Panc1 (cell line): ENCODE data around the gene DCAF15. TPM values are rescaled to one million over a fixed set of nuclear protein-coding genes. Genes with fewer than 3 reads are reported as not detected.
A peak's percentile ranks its signal among the peaks of the same experiment; 100 is the strongest.

Experiments used
- ATAC-seq: fragments of 200-7000 bp; cut with Tn5 transposase; 2 replicates; pipeline ENCODE4 v1.9.1; 2020; ENCODE audit warnings: mild to moderate bottlenecking, moderate library complexity
- BruUV-seq: library from RNA; stranded (reverse); fragments of 400-500 nt; replicated peaks from 2 replicates; lab custom pipeline; 2021; lab: Mats Ljungman, UMichigan
- CTCF ChIA-PET: fragments of 300-600 bp; sonication (Branson Sonifier 250); formaldehyde crosslinking; loops from one replicate; lab custom pipeline; 2022; ENCODE audit warnings: antibody characterized with exemption; lab: Charles Lee
- POLR2A ChIA-PET: fragments of 300-600 bp; sonication (Branson Sonifier 250); formaldehyde crosslinking; loops from one replicate; lab custom pipeline; 2022; ENCODE audit warnings: antibody characterized with exemption; lab: Charles Lee
- DNase-seq: peaks from one replicate; pipeline ENCODE4 v3.0.0-alpha.2; 2010; ENCODE audit warnings: low read depth, low spot score
- H3K27ac ChIP-seq: 2 replicates; pipeline ENCODE4 v1.5.1; 2011; ENCODE audit warnings: mild to moderate bottlenecking, low read length, inconsistent platforms
- H3K27me3 ChIP-seq: fragments of 200-500 bp; sonication (Bioruptor generic); 2 replicates; pipeline ENCODE4 v1.6.0; 2014; ENCODE audit warnings: low read length, inconsistent platforms; ENCODE audit not compliant: control insufficient read depth, insufficient read depth
- H3K36me3 ChIP-seq: fragments of 200-500 bp; sonication (Bioruptor generic); 2 replicates; pipeline ENCODE4 v1.5.1; 2014; ENCODE audit warnings: inconsistent platforms, mild to moderate bottlenecking, low read length, moderate library complexity; ENCODE audit not compliant: control insufficient read depth, insufficient read depth
- H3K4me1 ChIP-seq: 2 replicates; pipeline ENCODE4 v1.5.1; 2011; ENCODE audit warnings: inconsistent platforms, mild to moderate bottlenecking, low read length, moderate library complexity; ENCODE audit not compliant: control insufficient read depth, insufficient read depth
- H3K4me3 ChIP-seq, 2 experiments: 2 replicates each; pipeline ENCODE4 v1.5.1; 2011 to 2012; ENCODE audit warnings: low read depth in 2 of 2, low read length in 2 of 2, mild to moderate bottlenecking in 2 of 2, inconsistent platforms in 1 of 2, moderate library complexity in 1 of 2
- H3K9me3 ChIP-seq: fragments of 200-500 bp; sonication (Bioruptor generic); 2 replicates; pipeline ENCODE4 v1.5.1; 2014; ENCODE audit warnings: low read depth, mild to moderate bottlenecking, inconsistent platforms, low read length, moderate library complexity; ENCODE audit not compliant: control insufficient read depth, insufficient read depth
- POLR2AphosphoS5 ChIP-seq: IDR thresholded peaks from 2 replicates; pipeline ENCODE4 v1.6.1; 2012; ENCODE audit warnings: mild to moderate bottlenecking, low read depth, low read length, moderate library complexity
- SIN3A ChIP-seq: IDR thresholded peaks from 2 replicates; pipeline ENCODE4 v1.6.1; 2012; ENCODE audit warnings: low read depth, mild to moderate bottlenecking, low read length, moderate library complexity, borderline replicate concordance; ENCODE audit not compliant: insufficient read depth
- TCF7L2 ChIP-seq: IDR thresholded peaks from 2 replicates; pipeline ENCODE4 v1.6.1; 2011; ENCODE audit warnings: mild to moderate bottlenecking, low read depth, low read length, inconsistent platforms
- in situ Hi-C: cut with HindIII; loops from 2 replicates; pipeline ENCODE4 v1.10.0; 2016; ENCODE audit warnings: low sequenced_read_pairs, low pct_unique_long_range_greater_than_20kb
- intact Hi-C: fragments of 100-400 bp; cut with micrococcal nuclease; formaldehyde crosslinking; loops from one replicate; pipeline ENCODE4 v1.10.0; 2022; ENCODE audit not compliant: unreplicated experiment
- total RNA-seq: library from RNA; stranded (reverse); gene quantifications from one replicate; pipeline ENCODE4 v1.2.1, GENCODE V29; 2021; ENCODE audit not compliant: unreplicated experiment
- TF ChIP-seq, protein P1 (sequence below): fragments of 450-650 bp; IDR thresholded peaks from 2 replicates; pipeline ENCODE4 v1.5.1; 2017; ENCODE audit warnings: mild to moderate bottlenecking
- TF ChIP-seq, protein P2 (sequence below), 2 experiments: IDR thresholded peaks; 2 replicates each; pipeline ENCODE4 v1.6.1; 2011 to 2012; ENCODE audit warnings: low read depth in 2 of 2, control low read depth in 1 of 2, low read length in 1 of 2, mild to moderate bottlenecking in 1 of 2, moderate library complexity in 1 of 2; ENCODE audit not compliant: insufficient read depth in 1 of 2

Gene DCAF15
- total RNA-seq, 1 experiment from 2014 or later, result 38.8 TPM

DNA sequence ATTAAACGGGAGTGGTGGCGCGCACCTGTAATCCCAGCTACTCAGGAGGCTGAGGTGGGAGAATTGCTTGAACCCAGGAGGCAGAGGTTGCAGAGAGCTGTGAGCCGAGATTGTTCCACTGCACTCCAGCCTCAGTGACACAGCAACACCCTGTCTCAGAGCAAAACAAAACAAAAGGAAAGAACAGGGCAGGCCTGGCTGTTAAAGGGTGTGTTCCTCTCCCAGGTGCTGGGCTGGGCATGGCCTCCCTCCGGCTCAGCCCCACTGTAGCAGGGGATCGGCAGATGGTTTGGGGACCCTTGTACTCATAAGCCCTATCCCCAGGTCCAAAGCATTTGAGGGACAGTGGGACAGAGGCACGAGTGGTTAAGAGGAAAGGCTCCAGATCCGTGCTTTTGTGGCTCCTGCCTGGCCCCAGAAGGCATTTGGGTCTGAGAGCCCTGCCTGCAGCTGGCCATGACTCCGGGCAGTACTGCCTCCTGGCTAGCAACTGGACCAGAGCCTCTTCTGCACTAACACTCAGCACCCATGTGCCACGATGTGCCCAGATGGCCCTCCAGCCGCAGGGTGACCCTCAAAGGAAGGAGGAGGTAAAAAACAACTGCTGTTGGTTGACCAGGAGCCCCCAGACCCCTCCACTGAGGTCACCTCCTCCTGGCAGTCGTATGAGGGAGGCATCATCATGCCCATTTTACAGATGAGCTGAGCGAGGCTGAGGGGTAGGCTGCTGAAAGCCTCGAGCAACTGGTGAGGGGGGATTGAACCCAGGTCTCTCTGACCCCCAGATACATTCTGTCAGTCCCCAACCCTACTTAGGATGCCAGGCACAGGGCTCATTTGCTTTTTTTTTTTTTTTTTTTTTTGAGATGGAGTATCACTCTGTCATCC, 43.8 kb downstream of the DCAF15 start:
- no peak for DNase-seq
- Histone ChIP-seq H3K4me1 (no peaks in the 10 kb centered on the region), H3K36me3 (no peaks in the 10 kb centered on the region), H3K4me3 (no peak overlapping the region), H3K27me3 (no peaks in the 10 kb centered on the region), H3K27ac (no peak overlapping the region), H3K9me3 (no peaks in the 10 kb centered on the region; the same call in 1 of the 2 replicates)
- POLR2A ChIA-PET, result interaction anchor here (0.6 kb wide), 1 partner anchor 115 kb away, joined by 8 read pairs; no protein-coding TSS in a partner anchor
- 0 out of 2 replicates have a peak, but pooled peaks have one; percentile 37 for ATAC-seq
- in situ Hi-C loops, result no loop called here
- CTCF ChIA-PET, result interaction anchor here (0.7 kb wide), 1 partner anchor 213 kb away, joined by 9 read pairs; no protein-coding TSS in a partner anchor
- intact Hi-C loops, result no loop called here
- BruUV-seq, result no TSS peak
- TF ChIP-seq, protein P1, sequence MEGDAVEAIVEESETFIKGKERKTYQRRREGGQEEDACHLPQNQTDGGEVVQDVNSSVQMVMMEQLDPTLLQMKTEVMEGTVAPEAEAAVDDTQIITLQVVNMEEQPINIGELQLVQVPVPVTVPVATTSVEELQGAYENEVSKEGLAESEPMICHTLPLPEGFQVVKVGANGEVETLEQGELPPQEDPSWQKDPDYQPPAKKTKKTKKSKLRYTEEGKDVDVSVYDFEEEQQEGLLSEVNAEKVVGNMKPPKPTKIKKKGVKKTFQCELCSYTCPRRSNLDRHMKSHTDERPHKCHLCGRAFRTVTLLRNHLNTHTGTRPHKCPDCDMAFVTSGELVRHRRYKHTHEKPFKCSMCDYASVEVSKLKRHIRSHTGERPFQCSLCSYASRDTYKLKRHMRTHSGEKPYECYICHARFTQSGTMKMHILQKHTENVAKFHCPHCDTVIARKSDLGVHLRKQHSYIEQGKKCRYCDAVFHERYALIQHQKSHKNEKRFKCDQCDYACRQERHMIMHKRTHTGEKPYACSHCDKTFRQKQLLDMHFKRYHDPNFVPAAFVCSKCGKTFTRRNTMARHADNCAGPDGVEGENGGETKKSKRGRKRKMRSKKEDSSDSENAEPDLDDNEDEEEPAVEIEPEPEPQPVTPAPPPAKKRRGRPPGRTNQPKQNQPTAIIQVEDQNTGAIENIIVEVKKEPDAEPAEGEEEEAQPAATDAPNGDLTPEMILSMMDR, result no peak
- TF ChIP-seq POLR2AphosphoS5, result no peak
- TF ChIP-seq TCF7L2, result no peak
- TF ChIP-seq, protein P2, sequence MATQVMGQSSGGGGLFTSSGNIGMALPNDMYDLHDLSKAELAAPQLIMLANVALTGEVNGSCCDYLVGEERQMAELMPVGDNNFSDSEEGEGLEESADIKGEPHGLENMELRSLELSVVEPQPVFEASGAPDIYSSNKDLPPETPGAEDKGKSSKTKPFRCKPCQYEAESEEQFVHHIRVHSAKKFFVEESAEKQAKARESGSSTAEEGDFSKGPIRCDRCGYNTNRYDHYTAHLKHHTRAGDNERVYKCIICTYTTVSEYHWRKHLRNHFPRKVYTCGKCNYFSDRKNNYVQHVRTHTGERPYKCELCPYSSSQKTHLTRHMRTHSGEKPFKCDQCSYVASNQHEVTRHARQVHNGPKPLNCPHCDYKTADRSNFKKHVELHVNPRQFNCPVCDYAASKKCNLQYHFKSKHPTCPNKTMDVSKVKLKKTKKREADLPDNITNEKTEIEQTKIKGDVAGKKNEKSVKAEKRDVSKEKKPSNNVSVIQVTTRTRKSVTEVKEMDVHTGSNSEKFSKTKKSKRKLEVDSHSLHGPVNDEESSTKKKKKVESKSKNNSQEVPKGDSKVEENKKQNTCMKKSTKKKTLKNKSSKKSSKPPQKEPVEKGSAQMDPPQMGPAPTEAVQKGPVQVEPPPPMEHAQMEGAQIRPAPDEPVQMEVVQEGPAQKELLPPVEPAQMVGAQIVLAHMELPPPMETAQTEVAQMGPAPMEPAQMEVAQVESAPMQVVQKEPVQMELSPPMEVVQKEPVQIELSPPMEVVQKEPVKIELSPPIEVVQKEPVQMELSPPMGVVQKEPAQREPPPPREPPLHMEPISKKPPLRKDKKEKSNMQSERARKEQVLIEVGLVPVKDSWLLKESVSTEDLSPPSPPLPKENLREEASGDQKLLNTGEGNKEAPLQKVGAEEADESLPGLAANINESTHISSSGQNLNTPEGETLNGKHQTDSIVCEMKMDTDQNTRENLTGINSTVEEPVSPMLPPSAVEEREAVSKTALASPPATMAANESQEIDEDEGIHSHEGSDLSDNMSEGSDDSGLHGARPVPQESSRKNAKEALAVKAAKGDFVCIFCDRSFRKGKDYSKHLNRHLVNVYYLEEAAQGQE (IDR thresholded peaks at IDR 0.05; ENCODE audit: insufficient read depth in 1 of 2, low read depth in 2 of 2, low read length in 1 of 2), result no peak

DNA sequence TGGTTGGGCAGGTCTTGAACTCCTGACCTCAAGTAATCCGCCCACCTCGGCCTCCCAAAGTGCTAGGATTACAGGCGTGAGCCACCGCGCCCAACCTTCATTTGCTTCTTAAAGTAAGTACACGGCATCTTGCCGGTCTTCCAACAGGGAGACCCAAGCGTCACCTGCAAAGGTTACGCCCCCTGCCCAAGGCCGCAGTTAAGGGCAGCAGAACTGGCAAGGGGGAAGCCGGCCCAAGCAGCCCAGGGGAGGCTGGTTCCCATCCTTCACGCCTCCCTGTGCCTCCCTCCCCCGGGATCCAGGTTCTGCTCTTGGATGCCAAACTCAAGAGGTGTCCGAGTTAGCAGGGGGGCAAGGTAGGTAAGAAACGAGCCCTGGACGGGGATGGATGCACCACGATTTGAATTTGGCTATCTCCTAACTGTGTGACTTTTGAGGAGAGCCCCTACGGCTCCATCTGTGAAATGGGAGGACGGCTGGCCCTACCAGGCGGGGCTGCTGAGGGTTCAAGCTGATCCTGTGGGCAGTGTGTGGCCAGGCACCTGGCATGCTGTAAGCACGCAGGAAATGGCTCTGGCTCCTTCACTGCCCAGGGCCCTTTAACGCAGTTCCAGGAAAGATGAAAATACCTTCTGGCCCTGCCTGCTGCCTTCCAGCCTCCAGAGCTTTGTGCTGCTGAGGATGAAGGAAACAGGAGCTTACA, 44.8 kb downstream of the DCAF15 start:
- POLR2A ChIA-PET, result interaction anchor here (0.6 kb wide), 1 partner anchor 319 kb away, joined by 4 read pairs; no protein-coding TSS in a partner anchor
- no peak overlapping the region for H3K4me3 ChIP-seq
- TF ChIP-seq, protein P2 (IDR thresholded peaks at IDR 0.05; ENCODE audit: insufficient read depth in 1 of 2, low read depth in 2 of 2, low read length in 1 of 2), result no peak
- TF ChIP-seq POLR2AphosphoS5 (no peak), TCF7L2 (no peak), SIN3A (no peak)
- TF ChIP-seq, protein P1, result no peak
- DNase-seq (no peak), ATAC-seq (no peak)
- no peaks in the 10 kb centered on the region for H3K36me3 ChIP-seq
- in situ Hi-C loops (no loop called here), intact Hi-C loops (no loop called here)
- H3K4me1 ChIP-seq, result no peaks in the 10 kb centered on the region
- no peaks in the 10 kb centered on the region for H3K27me3 ChIP-seq
- H3K27ac ChIP-seq, result no peak overlapping the region
- CTCF ChIA-PET, result no interaction called here
- no peaks in the 10 kb centered on the region; the same call in 1 of the 2 replicates for H3K9me3 ChIP-seq
- no TSS peak for BruUV-seq
